GM18511 (cell line): ENCODE results near the gene FAM200B.

Source experiments
- ATAC-seq: cut with Tn5 transposase; IDR thresholded peaks from one replicate; pipeline ENCODE4 v1.9.1; 2021; ENCODE audit warnings: mild to moderate bottlenecking, moderate library complexity; ENCODE audit not compliant: unreplicated experiment

The FAM200B gene

GRCh38 chr4:15667006-15667405, 14.6 kb upstream of the FAM200B start:
- no peak for ATAC-seq

GRCh38 chr4:15668566-15669435, 12.8 kb upstream of the FAM200B start:
- ATAC-seq: no peak

GRCh38 chr4:15670576-15670975, 11.1 kb upstream of the FAM200B start:
- ATAC-seq: no peak

- no peak for ATAC-seq
These were observed 9.5 kb upstream of the FAM200B start for GRCh38 chr4:15672101-15672500.

GRCh38 chr4:15673337-15673736, 8.3 kb upstream of the FAM200B start:
- no peak for ATAC-seq

GRCh38 chr4:15674046-15674445, 7.6 kb upstream of the FAM200B start:
- ATAC-seq: no peak

GRCh38 chr4:15674926-15675325, 6.7 kb upstream of the FAM200B start:
- ATAC-seq: no peak

GRCh38 chr4:15675356-15675755, 6.3 kb upstream of the FAM200B start:
- ATAC-seq: peak; percentile 46

- ATAC-seq: no peak
These were observed 5.6 kb upstream of the FAM200B start for GRCh38 chr4:15676039-15676438.

- ATAC-seq: no peak
These were observed 4.7 kb upstream of the FAM200B start for GRCh38 chr4:15676899-15677298.

- ATAC-seq: no peak
These were observed 4.1 kb upstream of the FAM200B start for GRCh38 chr4:15677507-15677988.

GRCh38 chr4:15681067-15681371, 608 bp upstream of the FAM200B start:
- ATAC-seq: no peak

GRCh38 chr4:15682242-15683142, 865 bp downstream of the FAM200B start:
- ATAC-seq: no peak

- ATAC-seq: no peak
These were observed 1.5 kb downstream of the FAM200B start for GRCh38 chr4:15683143-15683495.

GRCh38 chr4:15684498-15684897, 2.9 kb downstream of the FAM200B start:
- no peak for ATAC-seq

GRCh38 chr4:15688051-15688450, 6.4 kb downstream of the FAM200B start:
- no peak for ATAC-seq

- no peak for ATAC-seq
These were observed 7.9 kb downstream of the FAM200B start for GRCh38 chr4:15689540-15689939.

- ATAC-seq: no peak
These were observed 8.6 kb downstream of the FAM200B start for GRCh38 chr4:15690020-15690809.

GRCh38 chr4:15691346-15692135, 9.9 kb downstream of the FAM200B start:
- ATAC-seq: no peak

GRCh38 chr4:15692602-15693001, 11.0 kb downstream of the FAM200B start:
- no peak for ATAC-seq
